GM10266 (cell line): ENCODE results near the gene F7.

ENCODE experiments used
- DNase-seq: peaks from one replicate; pipeline ENCODE4 v3.0.0; 2012; ENCODE audit errors: extremely low spot score
- CTCF ChIP-seq: IDR thresholded peaks from 2 replicates; pipeline ENCODE4 v1.5.1; 2012; ENCODE audit warnings: mild to moderate bottlenecking, low read depth; ENCODE audit not compliant: control insufficient read depth, insufficient read depth; ENCODE audit errors: missing control alignments

The F7 gene

GRCh38 chr13:113072376-113072775, 33.2 kb upstream of the F7 start:
- no peak for TF ChIP-seq CTCF
- DNase-seq, result no peak

GRCh38 chr13:113073942-113074341, 31.6 kb upstream of the F7 start:
- TF ChIP-seq CTCF, result no peak
- no peak for DNase-seq

GRCh38 chr13:113074401-113074800, 31.2 kb upstream of the F7 start:
- TF ChIP-seq CTCF, result no peak
- DNase-seq, result no peak

- no peak for TF ChIP-seq CTCF
- no peak for DNase-seq
These were observed 30.7 kb upstream of the F7 start for GRCh38 chr13:113074876-113075275.

- no peak for DNase-seq
- TF ChIP-seq CTCF, result no peak
These were observed 29.9 kb upstream of the F7 start for GRCh38 chr13:113075711-113076110.

GRCh38 chr13:113076681-113077401, 28.8 kb upstream of the F7 start:
- TF ChIP-seq CTCF, result no peak
- no peak for DNase-seq

GRCh38 chr13:113077566-113077952, 28.0 kb upstream of the F7 start:
- TF ChIP-seq CTCF, result no peak
- DNase-seq, result no peak
